Measurements from ENCODE around the gene NCAPH2. TPM values are rescaled to one million over a fixed set of nuclear protein-coding genes. Genes with fewer than 3 reads are reported as not detected.

NCAPH2 gene
- total RNA-seq, 2 donors from 2014 or later, result 43.7 to 59.6 TPM

DNA sequence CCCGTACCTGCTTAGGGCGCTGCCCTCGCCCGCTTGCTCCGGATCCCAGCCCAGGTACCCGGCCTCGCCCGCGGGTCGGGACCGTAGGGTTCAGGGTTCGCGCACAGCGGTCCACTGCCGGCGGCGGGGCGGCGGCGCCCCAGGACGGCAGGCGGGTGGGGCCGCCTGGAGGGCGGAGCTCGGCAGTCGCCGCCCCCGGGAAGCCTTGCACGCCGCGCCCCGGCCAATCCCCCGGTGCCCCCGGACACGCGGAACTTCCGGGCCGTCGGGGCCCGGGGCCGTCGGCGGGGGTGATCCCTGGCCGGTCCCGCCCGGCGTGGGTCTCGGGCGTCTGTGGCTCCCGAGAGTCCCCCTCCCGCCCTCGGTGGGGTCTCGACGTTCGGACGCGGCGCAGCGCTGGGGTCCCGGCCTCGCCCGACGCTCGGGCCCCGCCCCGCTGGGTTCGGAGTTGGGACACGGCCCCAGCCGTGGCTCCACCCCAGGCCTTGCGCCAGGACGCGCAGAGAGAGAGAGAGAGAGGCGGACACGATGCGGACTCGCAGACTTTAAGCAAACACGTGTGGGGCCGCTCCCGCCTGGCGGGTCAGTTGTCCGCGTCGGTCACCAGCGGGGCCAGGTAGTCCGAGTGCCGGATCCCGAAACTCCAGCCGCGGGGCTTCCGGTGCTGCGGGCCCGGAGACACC lies 22.0 kb downstream of the NCAPH2 start, which contains the start of gene TYMP:
Gene TYMP (minus strand): TSS at position 116 of the 683 bp plus-strand sequence. CDS start 303 bp downstream, outside the sequence.
- H3K27ac ChIP-seq, result peak within 1 kb of the TSS; percentile 65 to 83
- under 1% methylated on average over 31 of the region's 92 CpGs for WGBS
- intact Hi-C loops (cut with DNase I), result no loop called here
- no peaks in the 10 kb centered on the region for H3K27me3 ChIP-seq (replicated peaks; ENCODE audit: insufficient read depth)
- TF ChIP-seq, protein P1, sequence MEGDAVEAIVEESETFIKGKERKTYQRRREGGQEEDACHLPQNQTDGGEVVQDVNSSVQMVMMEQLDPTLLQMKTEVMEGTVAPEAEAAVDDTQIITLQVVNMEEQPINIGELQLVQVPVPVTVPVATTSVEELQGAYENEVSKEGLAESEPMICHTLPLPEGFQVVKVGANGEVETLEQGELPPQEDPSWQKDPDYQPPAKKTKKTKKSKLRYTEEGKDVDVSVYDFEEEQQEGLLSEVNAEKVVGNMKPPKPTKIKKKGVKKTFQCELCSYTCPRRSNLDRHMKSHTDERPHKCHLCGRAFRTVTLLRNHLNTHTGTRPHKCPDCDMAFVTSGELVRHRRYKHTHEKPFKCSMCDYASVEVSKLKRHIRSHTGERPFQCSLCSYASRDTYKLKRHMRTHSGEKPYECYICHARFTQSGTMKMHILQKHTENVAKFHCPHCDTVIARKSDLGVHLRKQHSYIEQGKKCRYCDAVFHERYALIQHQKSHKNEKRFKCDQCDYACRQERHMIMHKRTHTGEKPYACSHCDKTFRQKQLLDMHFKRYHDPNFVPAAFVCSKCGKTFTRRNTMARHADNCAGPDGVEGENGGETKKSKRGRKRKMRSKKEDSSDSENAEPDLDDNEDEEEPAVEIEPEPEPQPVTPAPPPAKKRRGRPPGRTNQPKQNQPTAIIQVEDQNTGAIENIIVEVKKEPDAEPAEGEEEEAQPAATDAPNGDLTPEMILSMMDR (IDR thresholded peaks at IDR 0.05), result peak in 1 of 4 experiments; percentile 3
- TF ChIP-seq POLR2AphosphoS5 (IDR thresholded peaks at IDR 0.05), result peak; percentile 43
- TF ChIP-seq POLR2A (IDR thresholded peaks at IDR 0.05), result peak; percentile 71
- peak within 1 kb of the TSS; percentile 36 to 43 for H3K4me3 ChIP-seq
- no peaks in the 10 kb centered on the region for H3K9me3 ChIP-seq
- H3K36me3 ChIP-seq, result no peaks in the 10 kb centered on the region
- peak; percentile 72 for DNase-seq (ENCODE audit: low spot score)
- peaks cover 8% of the 10 kb centered on the region for H3K4me1 ChIP-seq (replicated peaks)

DNA sequence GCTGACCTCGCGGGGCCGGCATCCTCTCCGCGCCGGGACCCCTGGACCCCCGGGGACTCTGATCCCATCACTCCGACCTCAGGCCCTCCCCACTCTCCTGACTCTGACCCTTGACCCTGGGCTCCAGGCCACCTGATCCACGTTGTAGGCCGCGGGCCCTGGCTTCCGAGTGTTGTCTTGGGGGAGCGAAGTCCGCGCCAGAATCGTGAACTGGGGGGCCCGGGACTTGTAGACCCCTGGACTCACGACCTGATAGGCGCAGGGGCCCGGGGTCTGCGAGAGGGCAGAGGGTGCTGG lies 22.5 kb downstream of the NCAPH2 start:
- Histone ChIP-seq H3K36me3 (no peaks in the 10 kb centered on the region), H3K27me3 (replicated peaks; ENCODE audit: insufficient read depth) (no peaks in the 10 kb centered on the region), H3K27ac (peak overlapping the region; percentile 65 to 83), H3K9me3 (no peaks in the 10 kb centered on the region), H3K4me1 (replicated peaks) (peaks cover 8% of the 10 kb centered on the region), H3K4me3 (peak overlapping the region; percentile 36 to 43)
- DNase-seq (ENCODE audit: low spot score), result no peak
- no peak for TF ChIP-seq POLR2AphosphoS5 (IDR thresholded peaks at IDR 0.05)
- TF ChIP-seq, protein P1 (IDR thresholded peaks at IDR 0.05), result no peak
- intact Hi-C loops (cut with DNase I), result no loop called here
- 3% methylated on average over 16 of the region's 21 CpGs for WGBS

- Histone ChIP-seq H3K27me3 (replicated peaks; ENCODE audit: insufficient read depth) (no peaks in the 10 kb centered on the region), H3K4me1 (replicated peaks) (peaks cover 8% of the 10 kb centered on the region), H3K27ac (peak overlapping the region; percentile 65 to 83), H3K9me3 (no peaks in the 10 kb centered on the region), H3K4me3 (peak overlapping the region; percentile 36 to 43), H3K36me3 (no peaks in the 10 kb centered on the region)
- TF ChIP-seq, protein P1 (IDR thresholded peaks at IDR 0.05), result no peak
- TF ChIP-seq POLR2AphosphoS5 (IDR thresholded peaks at IDR 0.05), result peak; percentile 71
- TF ChIP-seq POLR2A (IDR thresholded peaks at IDR 0.05), result peak; percentile 93
- 9% methylated on average over 48 of the region's 53 CpGs for WGBS
- intact Hi-C loops (cut with DNase I), result no loop called here
- peak; percentile 84 for DNase-seq (ENCODE audit: low spot score)
Observed at GRCh38 chr22:50530877-50531545, 23.0 kb downstream of the NCAPH2 start.

DNA sequence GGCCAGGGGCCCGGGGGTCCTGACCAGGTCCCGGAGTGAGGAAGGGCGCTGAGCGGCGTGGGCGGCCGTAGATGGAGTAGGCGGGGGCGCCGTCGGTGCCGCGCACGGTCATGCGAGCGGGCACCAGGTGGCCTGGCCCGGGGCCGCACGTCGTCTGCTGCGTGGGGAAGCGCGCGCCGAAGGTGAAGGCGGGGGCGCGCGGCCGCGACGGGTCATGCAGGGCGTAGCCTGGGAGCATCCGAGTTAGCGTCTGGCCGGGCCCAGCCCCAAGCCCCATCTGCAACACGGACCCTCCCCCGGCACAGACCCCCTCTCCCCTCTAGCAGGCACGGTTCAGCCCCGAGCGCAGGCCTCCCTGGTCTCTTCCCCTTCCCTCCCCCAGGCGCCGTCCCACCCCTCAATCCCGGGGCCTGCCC lies 23.5 kb downstream of the NCAPH2 start:
- DNase-seq (ENCODE audit: low spot score), result no peak
- intact Hi-C loops (cut with DNase I), result no loop called here
- Histone ChIP-seq H3K9me3 (no peaks in the 10 kb centered on the region), H3K4me1 (replicated peaks) (peaks cover 8% of the 10 kb centered on the region), H3K27ac (peak overlapping the region; percentile 65 to 83), H3K27me3 (replicated peaks; ENCODE audit: insufficient read depth) (no peaks in the 10 kb centered on the region), H3K4me3 (peak overlapping the region; percentile 36 to 43), H3K36me3 (no peaks in the 10 kb centered on the region)
- TF ChIP-seq, protein P1 (IDR thresholded peaks at IDR 0.05), result no peak
- TF ChIP-seq POLR2A (IDR thresholded peaks at IDR 0.05) (peak; percentile 45), POLR2AphosphoS5 (IDR thresholded peaks at IDR 0.05) (no peak)
- 2% methylated on average over 44 of the region's 44 CpGs for WGBS
